Liver (tissue), 3 donors: ENCODE measurements around the gene DNAH6.

Experiments used
- FOXA1 ChIP-seq: IDR thresholded peaks from 2 replicates; pipeline ENCODE4 v1.6.1; 2016; ENCODE audit warnings: antibody characterized with exemption
- FOXA2 ChIP-seq: IDR thresholded peaks from 2 replicates; pipeline ENCODE4 v1.6.1; 2016; ENCODE audit warnings: antibody characterized with exemption
- GABPA ChIP-seq, 2 donors: IDR thresholded peaks in 1 of 2; conservative IDR thresholded peaks in 1 of 2; 2 replicates each; pipeline ENCODE4 v1.6.1; 2016; ENCODE audit warnings: antibody characterized with exemption in 2 of 2, mild to moderate bottlenecking in 1 of 2, moderate library complexity in 1 of 2
- HNF4G ChIP-seq: IDR thresholded peaks from 2 replicates; pipeline ENCODE4 v1.6.1; 2016; ENCODE audit warnings: antibody characterized with exemption
- RAD21 ChIP-seq, 2 donors: IDR thresholded peaks; 2 replicates each; pipeline ENCODE4 v1.6.1; 2016; ENCODE audit warnings: antibody characterized with exemption in 2 of 2, mild to moderate bottlenecking in 2 of 2
- RXRA ChIP-seq, 2 donors: IDR thresholded peaks; 2 replicates each; pipeline ENCODE4 v1.6.1; 2017 to 2018; ENCODE audit warnings: antibody characterized with exemption in 2 of 2, mild to moderate bottlenecking in 1 of 2
- SP1 ChIP-seq: IDR thresholded peaks from 2 replicates; pipeline ENCODE4 v1.6.1; 2018; ENCODE audit warnings: antibody characterized with exemption, mild to moderate bottlenecking
- TAF1 ChIP-seq: conservative IDR thresholded peaks from 2 replicates; pipeline ENCODE4 v1.6.1; 2016; ENCODE audit warnings: antibody characterized with exemption, mild to moderate bottlenecking
- YY1 ChIP-seq: IDR thresholded peaks from 2 replicates; pipeline ENCODE4 v1.6.1; 2016; ENCODE audit warnings: antibody characterized with exemption, mild to moderate bottlenecking
- TF ChIP-seq, protein P1 (sequence below): fragments of 150-350 bp; IDR thresholded peaks from 2 replicates; pipeline ENCODE4 v1.5.1; 2017; ENCODE audit warnings: improper control_type of control experiment, low read depth, low read length; ENCODE audit not compliant: missing input control
- TF ChIP-seq, protein P2 (sequence below): IDR thresholded peaks from 2 replicates; pipeline ENCODE4 v1.6.1; 2016; ENCODE audit warnings: antibody characterized with exemption, mild to moderate bottlenecking
- TF ChIP-seq, protein P3 (sequence below): IDR thresholded peaks from 2 replicates; pipeline ENCODE4 v1.6.1; 2016; ENCODE audit warnings: antibody characterized with exemption
- TF ChIP-seq, protein P4 (sequence below): IDR thresholded peaks from 2 replicates; pipeline ENCODE4 v1.6.1; 2016; ENCODE audit warnings: antibody characterized with exemption
- donor health status: healthy.
- donor health status: healthy.

DNA sequence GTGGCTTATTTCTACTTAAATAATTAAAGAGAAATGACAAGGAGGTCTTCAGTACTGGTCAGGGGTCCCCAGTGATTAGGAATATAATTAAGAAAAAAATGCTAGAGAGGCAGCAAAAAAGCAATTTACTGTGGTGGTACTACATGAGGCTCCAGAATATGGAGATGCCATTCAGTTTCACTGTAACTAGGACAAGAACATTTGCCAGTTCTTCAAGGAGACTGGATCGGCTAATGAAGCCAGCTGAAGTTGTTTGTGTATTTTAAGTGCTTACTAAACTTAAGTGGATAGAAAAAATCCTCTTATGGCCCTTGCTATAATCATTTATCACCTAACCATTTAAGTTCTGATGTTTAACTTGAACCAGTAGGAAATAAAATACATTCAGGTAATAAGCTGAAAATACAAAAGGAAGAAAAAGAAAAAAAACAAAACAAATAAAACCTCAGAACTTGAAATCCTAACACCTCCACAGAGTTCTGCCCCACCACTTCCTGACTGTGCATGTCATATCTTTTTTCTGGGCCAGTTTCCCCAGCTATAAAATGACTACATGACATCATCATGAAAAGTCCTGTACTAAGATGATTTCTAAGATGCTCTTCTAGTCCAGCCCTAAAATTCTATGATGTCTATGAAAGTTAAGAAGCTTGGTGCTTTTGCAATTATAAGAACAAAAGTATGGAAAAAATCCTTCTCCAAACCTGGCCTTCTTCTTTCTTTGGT lies 266.6 kb downstream of the DNAH6 start:
- TF ChIP-seq, protein P1, sequence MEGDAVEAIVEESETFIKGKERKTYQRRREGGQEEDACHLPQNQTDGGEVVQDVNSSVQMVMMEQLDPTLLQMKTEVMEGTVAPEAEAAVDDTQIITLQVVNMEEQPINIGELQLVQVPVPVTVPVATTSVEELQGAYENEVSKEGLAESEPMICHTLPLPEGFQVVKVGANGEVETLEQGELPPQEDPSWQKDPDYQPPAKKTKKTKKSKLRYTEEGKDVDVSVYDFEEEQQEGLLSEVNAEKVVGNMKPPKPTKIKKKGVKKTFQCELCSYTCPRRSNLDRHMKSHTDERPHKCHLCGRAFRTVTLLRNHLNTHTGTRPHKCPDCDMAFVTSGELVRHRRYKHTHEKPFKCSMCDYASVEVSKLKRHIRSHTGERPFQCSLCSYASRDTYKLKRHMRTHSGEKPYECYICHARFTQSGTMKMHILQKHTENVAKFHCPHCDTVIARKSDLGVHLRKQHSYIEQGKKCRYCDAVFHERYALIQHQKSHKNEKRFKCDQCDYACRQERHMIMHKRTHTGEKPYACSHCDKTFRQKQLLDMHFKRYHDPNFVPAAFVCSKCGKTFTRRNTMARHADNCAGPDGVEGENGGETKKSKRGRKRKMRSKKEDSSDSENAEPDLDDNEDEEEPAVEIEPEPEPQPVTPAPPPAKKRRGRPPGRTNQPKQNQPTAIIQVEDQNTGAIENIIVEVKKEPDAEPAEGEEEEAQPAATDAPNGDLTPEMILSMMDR, result no peak
- TF ChIP-seq FOXA2, result no peak
- no peak for TF ChIP-seq TAF1
- TF ChIP-seq RAD21 (IDR thresholded peaks at IDR 0.05), result no peak
- TF ChIP-seq YY1, result no peak
- TF ChIP-seq SP1, result no peak
- TF ChIP-seq, protein P2, sequence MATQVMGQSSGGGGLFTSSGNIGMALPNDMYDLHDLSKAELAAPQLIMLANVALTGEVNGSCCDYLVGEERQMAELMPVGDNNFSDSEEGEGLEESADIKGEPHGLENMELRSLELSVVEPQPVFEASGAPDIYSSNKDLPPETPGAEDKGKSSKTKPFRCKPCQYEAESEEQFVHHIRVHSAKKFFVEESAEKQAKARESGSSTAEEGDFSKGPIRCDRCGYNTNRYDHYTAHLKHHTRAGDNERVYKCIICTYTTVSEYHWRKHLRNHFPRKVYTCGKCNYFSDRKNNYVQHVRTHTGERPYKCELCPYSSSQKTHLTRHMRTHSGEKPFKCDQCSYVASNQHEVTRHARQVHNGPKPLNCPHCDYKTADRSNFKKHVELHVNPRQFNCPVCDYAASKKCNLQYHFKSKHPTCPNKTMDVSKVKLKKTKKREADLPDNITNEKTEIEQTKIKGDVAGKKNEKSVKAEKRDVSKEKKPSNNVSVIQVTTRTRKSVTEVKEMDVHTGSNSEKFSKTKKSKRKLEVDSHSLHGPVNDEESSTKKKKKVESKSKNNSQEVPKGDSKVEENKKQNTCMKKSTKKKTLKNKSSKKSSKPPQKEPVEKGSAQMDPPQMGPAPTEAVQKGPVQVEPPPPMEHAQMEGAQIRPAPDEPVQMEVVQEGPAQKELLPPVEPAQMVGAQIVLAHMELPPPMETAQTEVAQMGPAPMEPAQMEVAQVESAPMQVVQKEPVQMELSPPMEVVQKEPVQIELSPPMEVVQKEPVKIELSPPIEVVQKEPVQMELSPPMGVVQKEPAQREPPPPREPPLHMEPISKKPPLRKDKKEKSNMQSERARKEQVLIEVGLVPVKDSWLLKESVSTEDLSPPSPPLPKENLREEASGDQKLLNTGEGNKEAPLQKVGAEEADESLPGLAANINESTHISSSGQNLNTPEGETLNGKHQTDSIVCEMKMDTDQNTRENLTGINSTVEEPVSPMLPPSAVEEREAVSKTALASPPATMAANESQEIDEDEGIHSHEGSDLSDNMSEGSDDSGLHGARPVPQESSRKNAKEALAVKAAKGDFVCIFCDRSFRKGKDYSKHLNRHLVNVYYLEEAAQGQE, result no peak
- no peak for TF ChIP-seq GABPA (IDR thresholded peaks at IDR 0.05 in 1 of 2, conservative IDR thresholded peaks at IDR 0.05 in 1 of 2)
- TF ChIP-seq RXRA (IDR thresholded peaks at IDR 0.05), result no peak
- TF ChIP-seq, protein P3, sequence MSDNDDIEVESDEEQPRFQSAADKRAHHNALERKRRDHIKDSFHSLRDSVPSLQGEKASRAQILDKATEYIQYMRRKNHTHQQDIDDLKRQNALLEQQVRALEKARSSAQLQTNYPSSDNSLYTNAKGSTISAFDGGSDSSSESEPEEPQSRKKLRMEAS, result no peak
- no peak for TF ChIP-seq FOXA1
- TF ChIP-seq HNF4G, result no peak
- TF ChIP-seq, protein P4, sequence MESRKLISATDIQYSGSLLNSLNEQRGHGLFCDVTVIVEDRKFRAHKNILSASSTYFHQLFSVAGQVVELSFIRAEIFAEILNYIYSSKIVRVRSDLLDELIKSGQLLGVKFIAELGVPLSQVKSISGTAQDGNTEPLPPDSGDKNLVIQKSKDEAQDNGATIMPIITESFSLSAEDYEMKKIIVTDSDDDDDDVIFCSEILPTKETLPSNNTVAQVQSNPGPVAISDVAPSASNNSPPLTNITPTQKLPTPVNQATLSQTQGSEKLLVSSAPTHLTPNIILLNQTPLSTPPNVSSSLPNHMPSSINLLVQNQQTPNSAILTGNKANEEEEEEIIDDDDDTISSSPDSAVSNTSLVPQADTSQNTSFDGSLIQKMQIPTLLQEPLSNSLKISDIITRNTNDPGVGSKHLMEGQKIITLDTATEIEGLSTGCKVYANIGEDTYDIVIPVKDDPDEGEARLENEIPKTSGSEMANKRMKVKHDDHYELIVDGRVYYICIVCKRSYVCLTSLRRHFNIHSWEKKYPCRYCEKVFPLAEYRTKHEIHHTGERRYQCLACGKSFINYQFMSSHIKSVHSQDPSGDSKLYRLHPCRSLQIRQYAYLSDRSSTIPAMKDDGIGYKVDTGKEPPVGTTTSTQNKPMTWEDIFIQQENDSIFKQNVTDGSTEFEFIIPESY, result no peak
